Lung (tissue), 12 donors: ENCODE results near the gene ATP11A. TPM values are rescaled to one million over a fixed set of nuclear protein-coding genes. Genes with fewer than 3 reads are reported as not detected.
A peak's percentile ranks its signal among the peaks of the same experiment; 100 is the strongest.

Experiments used
- ATAC-seq: fragments of 200-7000 bp; cut with Tn5 transposase; one replicate; pipeline ENCODE4 v1.9.1; 2020; ENCODE audit warnings: moderate number of reproducible peaks; ENCODE audit not compliant: insufficient read depth, low FRiP score
- DNase-seq, 3 donors: peaks; one replicate each; pipeline ENCODE4 v3.0.0-alpha.2; 2013 to 2017
- H3K27ac ChIP-seq, 2 donors: one replicate each; pipeline ENCODE4 v1.5.1; 2013; ENCODE audit warnings: mild to moderate bottlenecking in 2 of 2, moderate library complexity in 2 of 2, control low read depth in 1 of 2, inconsistent platforms in 1 of 2, low read depth in 1 of 2, low read length in 1 of 2
- H3K27me3 ChIP-seq, 3 donors: one replicate each; pipeline ENCODE4 v1.5.1; 2013; ENCODE audit warnings: low read length in 2 of 3; ENCODE audit not compliant: control insufficient read depth in 3 of 3, insufficient read depth in 3 of 3
- H3K36me3 ChIP-seq, 4 donors: one replicate each; pipeline ENCODE4 v1.5.1; 2013; ENCODE audit warnings: low read length in 4 of 4, mild to moderate bottlenecking in 1 of 4, moderate library complexity in 1 of 4; ENCODE audit not compliant: control insufficient read depth in 4 of 4, insufficient read depth in 4 of 4
- H3K4me1 ChIP-seq, 5 donors: one replicate each; pipeline ENCODE4 v1.5.1; 2013; ENCODE audit warnings: low read length in 5 of 5, mild to moderate bottlenecking in 2 of 5, moderate library complexity in 1 of 5; ENCODE audit not compliant: control insufficient read depth in 5 of 5, insufficient read depth in 5 of 5
- H3K4me3 ChIP-seq: one replicate; pipeline ENCODE4 v1.5.1; 2013; ENCODE audit warnings: mild to moderate bottlenecking, control low read depth, moderate library complexity
- H3K9ac ChIP-seq, 2 donors: one replicate each; pipeline ENCODE4 v1.5.1; 2013; ENCODE audit warnings: low read length in 2 of 2, control low read depth in 1 of 2; ENCODE audit not compliant: insufficient read depth in 1 of 2
- H3K9me3 ChIP-seq, 4 donors: one replicate each; pipeline ENCODE4 v1.5.1; 2013; ENCODE audit warnings: low read length in 3 of 4, mild to moderate bottlenecking in 1 of 4, moderate library complexity in 1 of 4; ENCODE audit not compliant: control insufficient read depth in 4 of 4, insufficient read depth in 3 of 4
- CTCF ChIP-seq: IDR thresholded peaks from 2 replicates; pipeline ENCODE4 v1.5.1; 2012; ENCODE audit warnings: mild to moderate bottlenecking; ENCODE audit errors: control extremely low read depth, extremely low read depth
- WGBS, 2 donors: extraction: QIAGEN DNeasy Blood & Tissue Kit; methylation state at CpG; one replicate each; pipeline ENCODE4 v1.1.7; 2013; 5-methylcytosine and 5-hydroxymethylcytosine counted together
- polyA plus RNA-seq, 2 donors: library from polyadenylated mRNA; stranded (reverse); fragments of 200-250 nt; gene quantifications; one replicate each; pipeline ENCODE4 v1.2.1, GENCODE V29; 2013
- total RNA-seq, 2 donors: library from RNA; depleted of rRNA in 1 of 2; stranded (reverse); fragments of >200 nt in 1 of 2; gene quantifications; one replicate each; pipeline ENCODE4 v1.2.1, GENCODE V29; 2014 to 2021
- donor health status: control.
- donor health status: control.
- donor health status: Bipolar disorder and iron deficiency.
- donor health status: healthy.
- donor health status: DM: yes; HTN: yes; CAD: no.

ATP11A gene
- total and polyA plus RNA-seq, 4 donors, result 46.3 to 317 (median 162) TPM

DNA sequence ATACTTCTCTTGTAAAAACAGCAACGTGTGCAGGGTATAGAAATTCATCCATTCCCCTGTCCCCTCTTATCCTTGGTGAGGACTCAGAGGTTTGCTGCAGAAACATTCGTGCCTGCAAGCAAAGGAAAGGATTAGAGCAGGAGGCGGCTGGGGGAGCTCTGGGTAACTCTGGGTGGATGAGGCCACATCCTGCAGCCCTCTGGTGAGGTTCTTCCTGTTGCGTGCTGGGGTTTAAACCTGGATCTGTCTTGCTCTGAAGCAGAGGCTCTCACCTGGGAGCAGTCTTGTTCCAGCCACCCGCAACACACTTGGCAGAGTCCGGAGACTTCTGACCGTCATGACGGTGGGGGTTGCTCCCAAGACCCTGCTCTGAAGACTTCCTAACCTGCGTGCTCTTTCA is 69.2 kb downstream of the ATP11A start:
- no peak overlapping the region for H3K27ac ChIP-seq
- no peaks in the 10 kb centered on the region for H3K36me3 ChIP-seq
- no peak for DNase-seq
- ATAC-seq, result no peak
- no peak overlapping the region for H3K9ac ChIP-seq
- no peaks in the 10 kb centered on the region for H3K27me3 ChIP-seq
- peaks cover 0 to 2% (median 0%) of the 10 kb centered on the region in 4 donors for H3K9me3 ChIP-seq
- TF ChIP-seq CTCF, result no peak
- H3K4me1 ChIP-seq, result peaks cover 6 to 38% (median 19%) of the 10 kb centered on the region in 5 donors
- no peak overlapping the region for H3K4me3 ChIP-seq
- 64 to 88% methylated on average over 9 of the region's 9 CpGs for WGBS, 2 donors

DNA sequence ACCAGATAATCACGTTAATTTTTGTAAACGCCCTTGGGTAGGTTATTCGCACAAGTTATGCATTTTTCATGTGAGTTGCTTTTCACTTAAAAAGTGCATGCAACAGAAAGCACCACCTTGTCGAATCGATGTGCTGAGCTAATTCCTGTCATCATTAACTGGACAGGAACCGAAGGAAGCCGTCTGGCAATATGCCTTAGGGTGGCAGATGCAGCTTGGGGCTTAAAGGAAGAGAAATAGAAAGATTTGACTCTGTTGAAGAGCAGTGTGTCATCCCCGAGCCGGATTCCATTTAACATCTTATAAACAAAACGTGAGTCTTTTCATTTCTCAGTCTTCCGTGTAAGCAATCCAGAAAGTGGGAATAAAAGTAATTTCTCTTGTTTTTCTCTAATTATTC is 70.0 kb downstream of the ATP11A start:
- DNase-seq (no peak), ATAC-seq (no peak)
- Histone ChIP-seq H3K27me3 (no peaks in the 10 kb centered on the region), H3K27ac (no peak overlapping the region), H3K4me1 (peaks cover 6 to 38% (median 17%) of the 10 kb centered on the region in 5 donors), H3K9me3 (peaks cover 0 to 2% (median 0%) of the 10 kb centered on the region in 4 donors), H3K9ac (no peak overlapping the region), H3K36me3 (peaks cover 0 to 2% (median 0%) of the 10 kb centered on the region in 4 donors), H3K4me3 (no peak overlapping the region)
- TF ChIP-seq CTCF, result no peak
- 61 to 71% methylated on average over 11 of the region's 11 CpGs for WGBS, 2 donors

DNA sequence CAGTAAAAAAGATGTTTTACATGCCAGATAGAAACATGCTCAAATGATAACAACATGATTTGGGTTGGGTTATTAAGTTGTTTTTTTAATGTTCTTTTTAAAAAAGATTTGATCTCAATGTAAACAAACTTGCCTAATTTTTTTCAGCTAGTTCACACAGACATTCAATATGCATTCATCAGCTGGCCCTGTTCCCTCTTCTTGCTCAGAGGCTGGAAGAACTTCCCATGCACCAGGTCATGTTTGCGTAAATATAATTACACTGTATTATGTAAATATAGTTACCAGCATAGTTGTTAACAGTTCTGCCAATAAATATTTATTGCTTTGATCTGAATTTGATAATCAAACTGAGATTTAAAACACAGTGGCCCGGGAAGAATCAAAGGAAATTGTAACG is 70.6 kb downstream of the ATP11A start:
- Histone ChIP-seq H3K27me3 (no peaks in the 10 kb centered on the region), H3K9ac (no peak overlapping the region), H3K9me3 (no peaks in the 10 kb centered on the region), H3K36me3 (peaks cover 0 to 2% (median 0%) of the 10 kb centered on the region in 4 donors), H3K27ac (no peak overlapping the region), H3K4me3 (no peak overlapping the region), H3K4me1 (peaks cover 6 to 38% (median 17%) of the 10 kb centered on the region in 5 donors)
- DNase-seq (peak in 2 of 3 donors; percentile 49 to 65), ATAC-seq (no peak)
- no peak for TF ChIP-seq CTCF
- WGBS, 2 donors, result 45 to 56% methylated on average over 3 of the region's 3 CpGs

GRCh38 chr13:112760931-112761330 is 71.1 kb downstream of the ATP11A start:
- H3K27me3 ChIP-seq, result no peaks in the 10 kb centered on the region
- TF ChIP-seq CTCF, result no peak
- peaks cover 0 to 2% (median 0%) of the 10 kb centered on the region in 4 donors for H3K36me3 ChIP-seq
- H3K9me3 ChIP-seq, result no peaks in the 10 kb centered on the region
- ATAC-seq, result no peak
- no peak overlapping the region for H3K4me3 ChIP-seq
- peak overlapping the region in 1 of 2 donors; percentile 17 for H3K9ac ChIP-seq
- 48 to 74% methylated on average over 15 of the region's 15 CpGs for WGBS, 2 donors
- no peak for DNase-seq
- H3K4me1 ChIP-seq, result peaks cover 6 to 38% (median 18%) of the 10 kb centered on the region in 5 donors
- H3K27ac ChIP-seq, result peak overlapping the region in 1 of 2 donors; percentile 26
